ENCODE results near the gene PDZD7. TPM values are rescaled to one million over a fixed set of nuclear protein-coding genes. Genes with fewer than 3 reads are reported as not detected.
A peak's percentile ranks its signal among the peaks of the same experiment; 100 is the strongest.

The PDZD7 gene
- total RNA-seq, result 0.13 and 0.26 TPM in 2 replicates

- no peak for FAIRE-seq
- H3K36me3 ChIP-seq (ENCODE audit: control insufficient read depth, insufficient read depth, low read length), result peaks cover 9% of the 10 kb centered on the region
Measured at GRCh38 chr10:101031128-101031795, at the start of gene PDZD7, which contains the start of gene SFXN3. TSS of gene PDZD7 (minus strand) at chr10:101031129. CDS start at chr10:101030219, 910 bp downstream. TSS of gene SFXN3 (plus strand) at chr10:101031234. CDS start at chr10:101034695, 3,461 bp downstream.

GRCh38 chr10:101079874-101080273, 48.9 kb upstream of the PDZD7 start:
- no peak for FAIRE-seq
- peaks cover 13% of the 10 kb centered on the region for H3K27me3 ChIP-seq (ENCODE audit: control insufficient read depth, insufficient read depth, low read length)
- no peak overlapping the region for H3K4me3 ChIP-seq (ENCODE audit: low read depth, low read length)

More at GRCh38 chr10:101031128-101031795, at the start of gene PDZD7, which contains the start of gene SFXN3:
- Histone ChIP-seq H3K4me3 (ENCODE audit: low read depth, low read length) (peak within 1 kb of the TSS; percentile 54), H3K27me3 (ENCODE audit: control insufficient read depth, insufficient read depth, low read length) (no peaks in the 10 kb centered on the region)
- no peak for TF ChIP-seq CTCF (IDR thresholded peaks at IDR 0.05; ENCODE audit: insufficient read depth, low read length, severe bottlenecking)
- DNase-seq (ENCODE audit: low read depth), result peak; percentile 83

GRCh38 chr10:101076630-101077029, 45.7 kb upstream of the PDZD7 start:
- no peak for DNase-seq (ENCODE audit: low read depth)
- no peak for FAIRE-seq
- H3K4me3 ChIP-seq (ENCODE audit: low read depth, low read length), result no peak overlapping the region
- TF ChIP-seq CTCF (IDR thresholded peaks at IDR 0.05; ENCODE audit: insufficient read depth, low read length, severe bottlenecking), result no peak
- no peaks in the 10 kb centered on the region for H3K36me3 ChIP-seq (ENCODE audit: control insufficient read depth, insufficient read depth, low read length)
- H3K27me3 ChIP-seq (ENCODE audit: control insufficient read depth, insufficient read depth, low read length), result peaks cover 17% of the 10 kb centered on the region

More at GRCh38 chr10:101079874-101080273, 48.9 kb upstream of the PDZD7 start:
- DNase-seq (ENCODE audit: low read depth), result no peak
- no peaks in the 10 kb centered on the region for H3K36me3 ChIP-seq (ENCODE audit: control insufficient read depth, insufficient read depth, low read length)
- TF ChIP-seq CTCF (IDR thresholded peaks at IDR 0.05; ENCODE audit: insufficient read depth, low read length, severe bottlenecking), result no peak

GRCh38 chr10:101075775-101076174, 44.8 kb upstream of the PDZD7 start:
- FAIRE-seq (no peak), DNase-seq (ENCODE audit: low read depth) (no peak)
- Histone ChIP-seq H3K4me3 (ENCODE audit: low read depth, low read length) (no peak overlapping the region), H3K36me3 (ENCODE audit: control insufficient read depth, insufficient read depth, low read length) (no peaks in the 10 kb centered on the region), H3K27me3 (ENCODE audit: control insufficient read depth, insufficient read depth, low read length) (peaks cover 17% of the 10 kb centered on the region)
- TF ChIP-seq CTCF (IDR thresholded peaks at IDR 0.05; ENCODE audit: insufficient read depth, low read length, severe bottlenecking), result no peak

- Histone ChIP-seq H3K36me3 (ENCODE audit: control insufficient read depth, insufficient read depth, low read length) (no peaks in the 10 kb centered on the region), H3K4me3 (ENCODE audit: low read depth, low read length) (no peak overlapping the region), H3K27me3 (ENCODE audit: control insufficient read depth, insufficient read depth, low read length) (peaks cover 17% of the 10 kb centered on the region)
- DNase-seq (ENCODE audit: low read depth), result no peak
- no peak for FAIRE-seq
- peak; percentile 27 for TF ChIP-seq CTCF (IDR thresholded peaks at IDR 0.05; ENCODE audit: insufficient read depth, low read length, severe bottlenecking)
Measured at GRCh38 chr10:101073631-101074030, 42.7 kb upstream of the PDZD7 start.
